HepG2 (cell line): ENCODE data around the gene TMEM134. TPM values are rescaled to one million over a fixed set of nuclear protein-coding genes. Genes with fewer than 3 reads are reported as not detected.

ENCODE experiments used
- ATAC-seq: fragments of 200-7000 bp; cut with Tn5 transposase; 3 replicates; pipeline ENCODE4 v1.9.1; 2020; ENCODE audit warnings: mild to moderate bottlenecking, moderate library complexity
- BruUV-seq: library from RNA; stranded (reverse); fragments of 400-500 nt; replicated peaks from 2 replicates; lab custom pipeline; 2021; lab: Mats Ljungman, UMichigan
- CTCF ChIA-PET: fragments of 300-600 bp; formaldehyde crosslinking; extraction: SDS; loops from one replicate; lab custom pipeline; 2021; ENCODE audit warnings: low total read pairs, inconsistent platforms, low intra/inter-chr PET ratio; lab: Yijun Ruan, JAX
- POLR2A ChIA-PET: fragments of 350-600 bp; sonication (Branson Sonifier 250); formaldehyde crosslinking; loops from one replicate; lab custom pipeline; 2020; ENCODE audit warnings: antibody characterized with exemption, inconsistent platforms; lab: Yijun Ruan, JAX
- DNase-seq: peaks from one replicate; pipeline ENCODE4 v3.0.0-alpha.2; 2015; ENCODE audit warnings: low spot score
- FAIRE-seq: peaks from 3 replicates; lab custom pipeline; 2011; peaks lifted over from hg19 to GRCh38; lab: Jason Lieb, UNC
- H2AFZ ChIP-seq: one replicate; pipeline ENCODE4 v1.6.1; 2011; ENCODE audit warnings: low read length, inconsistent platforms
- H3K27ac ChIP-seq: fragments of 300-600 bp; 3 replicates; pipeline ENCODE4 v1.8.0; 2011; ENCODE audit warnings: mixed run types, mild to moderate bottlenecking, mixed read lengths, low read length, inconsistent platforms; ENCODE audit not compliant: insufficient read depth; ENCODE audit errors: extremely low read length
- H3K27me3 ChIP-seq, 2 experiments: fragments of 200-600 bp in 1 of 2; 2 replicates in 1 of 2; 3 replicates in 1 of 2; pipeline versions ENCODE4 v1.6.0 to v1.8.0; 2011; ENCODE audit warnings: low read length in 2 of 2, mild to moderate bottlenecking in 2 of 2, moderate library complexity in 2 of 2, inconsistent platforms in 1 of 2; ENCODE audit not compliant: insufficient read depth in 2 of 2, control insufficient read depth in 1 of 2
- H3K36me3 ChIP-seq, 2 experiments: fragments of 200-600 bp in 1 of 2; replicated peaks in 1 of 2; 2 replicates in 1 of 2; 3 replicates in 1 of 2; pipeline versions ENCODE4 v1.5.1 to v1.8.0; 2011; ENCODE audit warnings: low read length in 2 of 2, inconsistent platforms in 1 of 2; ENCODE audit not compliant: insufficient read depth in 2 of 2, control insufficient read depth in 1 of 2
- H3K4me1 ChIP-seq: 2 replicates; pipeline ENCODE4 v1.5.1; 2012; ENCODE audit warnings: low read length, inconsistent platforms; ENCODE audit not compliant: insufficient read depth
- H3K4me2 ChIP-seq: 2 replicates; pipeline ENCODE4 v1.6.0; 2011; ENCODE audit warnings: low read depth, low read length, inconsistent platforms
- H3K4me3 ChIP-seq, 3 experiments: fragments of 200-600 bp in 1 of 3; sonication (generic), shearing (Covaris generic) in 1 of 3; replicated peaks in 1 of 3; 2 replicates each; pipeline ENCODE4 v1.5.1; 2011 to 2016; ENCODE audit warnings: low read length in 3 of 3, inconsistent platforms in 2 of 3, low read depth in 2 of 3, mild to moderate bottlenecking in 2 of 3, control low read depth in 1 of 3, mixed read lengths in 1 of 3; ENCODE audit not compliant: insufficient read depth in 1 of 3
- H3K79me2 ChIP-seq: one replicate; pipeline ENCODE4 v1.6.1; 2011; ENCODE audit warnings: low read length, inconsistent platforms; ENCODE audit not compliant: insufficient read depth
- H3K9ac ChIP-seq: 2 replicates; pipeline ENCODE4 v1.6.0; 2011; ENCODE audit warnings: mild to moderate bottlenecking, low read depth, low read length, inconsistent platforms; ENCODE audit not compliant: insufficient read depth
- H3K9me3 ChIP-seq: 2 replicates; pipeline ENCODE4 v1.5.1; 2012; ENCODE audit warnings: mild to moderate bottlenecking, low read length
- H4K20me1 ChIP-seq: 2 replicates; pipeline ENCODE4 v1.6.0; 2011; ENCODE audit warnings: inconsistent platforms, mild to moderate bottlenecking, low read length, moderate library complexity; ENCODE audit not compliant: insufficient read depth
- CEBPB ChIP-seq: IDR thresholded peaks from 2 replicates; pipeline ENCODE4 v1.6.1; 2011; ENCODE audit warnings: low read depth, low read length, improper control_type of control experiment, borderline replicate concordance
- CENPX ChIP-seq: sonication (generic); formaldehyde crosslinking; IDR thresholded peaks from 2 replicates; pipeline ENCODE4 v1.9.0; 2021; ENCODE audit warnings: mild to moderate bottlenecking, missing genetic modification reagents, moderate library complexity
- CHD2 ChIP-seq: IDR thresholded peaks from 2 replicates; pipeline ENCODE4 v1.6.1; 2011; ENCODE audit warnings: low read depth, low read length, improper control_type of control experiment
- JUNB ChIP-seq: sonication (generic); formaldehyde crosslinking; IDR thresholded peaks from 2 replicates; pipeline ENCODE4 v1.8.0; 2022; ENCODE audit warnings: missing genetic modification reagents, mild to moderate bottlenecking, borderline replicate concordance
- NPAS2 ChIP-seq: sonication (generic); formaldehyde crosslinking; IDR thresholded peaks from 2 replicates; pipeline ENCODE4 v1.8.0; 2022; ENCODE audit warnings: mild to moderate bottlenecking, missing genetic modification reagents, borderline replicate concordance
- PHF21A ChIP-seq: sonication (generic); formaldehyde crosslinking; IDR thresholded peaks from 2 replicates; pipeline ENCODE4 v1.5.0; 2020; ENCODE audit warnings: mild to moderate bottlenecking, missing genetic modification reagents
- SMC3 ChIP-seq: IDR thresholded peaks from 2 replicates; pipeline ENCODE4 v1.6.1; 2011; ENCODE audit warnings: low read length, improper control_type of control experiment
- SNAI1 ChIP-seq: sonication (generic); formaldehyde crosslinking; IDR thresholded peaks from 2 replicates; pipeline ENCODE4 v1.5.0; 2020; ENCODE audit warnings: mild to moderate bottlenecking, missing genetic modification reagents, borderline replicate concordance
- ZNF260 ChIP-seq: sonication (generic); formaldehyde crosslinking; IDR thresholded peaks from 2 replicates; pipeline ENCODE4 v1.4.0; 2020; ENCODE audit warnings: missing genetic modification reagents, low read depth, mild to moderate bottlenecking, borderline replicate concordance
- WGBS: methylation state at CpG from one replicate; pipeline ENCODE4 v1.1.6; 2017; ENCODE audit warnings: low lambda C conversion rate; 5-methylcytosine and 5-hydroxymethylcytosine counted together
- in situ Hi-C: cut with HindIII; loops from 2 replicates; pipeline ENCODE4 v1.10.0; 2017; ENCODE audit warnings: low pct_unique_long_range_greater_than_20kb; ENCODE audit not compliant: extremely low pct_ligation_motif_present
- intact Hi-C: fragments of 100-400 bp; cut with micrococcal nuclease; formaldehyde crosslinking; loops from one replicate; pipeline ENCODE4 v1.10.0; 2022; ENCODE audit not compliant: unreplicated experiment
- polyA plus RNA-seq, 8 experiments: library from polyadenylated mRNA; depleted of rRNA in 3 of 8; stranded (reverse) in 7 of 8; unstranded in 1 of 8; fragments of >200 nt; fragmentation: Illumina TruSeq in 4 of 8; extraction: Trizol in 4 of 8; gene quantifications; 2 replicates each; pipeline versions ENCODE4 v1.2.1 to v1.2.3, GENCODE V29; 2011 to 2016; ENCODE audit warnings: low read depth in 4 of 8, missing spikeins in 1 of 8, mixed read lengths in 1 of 8; ENCODE audit not compliant: insufficient read depth in 1 of 8
- total RNA-seq, 5 experiments: library from RNA; depleted of rRNA; stranded (reverse); fragments of >200 nt; fragmentation: Illumina TruSeq; extraction: Trizol; gene quantifications; 2 replicates each; pipeline ENCODE4 v1.2.3, GENCODE V29; 2016; ENCODE audit warnings: low read depth in 1 of 5
- TF ChIP-seq, protein P1 (sequence below): sonication (generic); formaldehyde crosslinking; IDR thresholded peaks from 2 replicates; pipeline ENCODE4 v1.4.0; 2020; ENCODE audit warnings: missing genetic modification reagents

TMEM134 gene
- total and polyA plus RNA-seq, 2 of the 13 experiments (the other 11 are each of a cell fraction or from before 2014, with no cell fraction given), result 6.9 to 26.9 TPM

DNA sequence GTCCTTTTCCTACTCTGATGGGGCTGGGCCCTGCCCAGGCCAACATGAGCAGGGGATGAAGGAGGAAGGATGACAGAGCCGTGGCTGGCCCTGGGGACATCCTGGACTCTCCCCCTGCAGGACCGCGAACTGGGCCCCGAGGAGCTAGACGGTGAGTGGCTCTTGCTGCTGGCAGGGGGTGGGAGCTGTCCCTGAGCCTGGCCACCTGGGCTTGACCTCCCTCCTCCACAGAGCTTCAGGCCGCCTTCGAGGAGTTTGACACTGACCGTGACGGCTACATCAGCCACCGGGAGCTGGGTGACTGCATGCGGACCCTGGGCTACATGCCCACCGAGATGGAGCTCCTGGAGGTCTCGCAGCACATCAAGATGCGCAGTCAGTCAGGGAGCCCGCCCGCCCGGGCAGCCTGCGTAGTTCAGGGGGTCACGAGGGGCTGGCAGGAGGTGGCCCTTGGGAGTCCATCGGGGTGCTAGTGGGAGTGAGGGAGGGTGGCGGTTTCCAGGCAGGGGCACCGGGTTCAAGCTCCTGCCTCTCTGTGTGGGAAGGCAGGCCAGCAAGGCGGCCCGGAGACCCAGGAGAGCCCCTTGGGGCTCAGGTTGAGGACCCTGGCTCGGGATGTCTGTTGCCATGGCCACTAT is 12.9 kb downstream of the TMEM134 start:
- DNase-seq (no peak), FAIRE-seq (no peak), ATAC-seq (no peak; the same call in 1 of the 3 replicates)
- Histone ChIP-seq H3K79me2 (no peaks in the 10 kb centered on the region), H3K9ac (no peak overlapping the region), H3K27ac (no peak overlapping the region), H4K20me1 (no peaks in the 10 kb centered on the region), H3K9me3 (no peaks in the 10 kb centered on the region), H3K4me1 (peaks cover 10% of the 10 kb centered on the region), H3K4me3 (no peak overlapping the region), H3K4me2 (no peak overlapping the region), H3K27me3 (peaks cover 16 to 71% of the 10 kb centered on the region in 2 experiments; a peak in 4 of 5 replicates), H3K36me3 (no peaks in the 10 kb centered on the region), H2AFZ (no peak overlapping the region)
- ChIA-PET POLR2A (interaction anchor here (1.0 kb wide), 1 partner anchor 11 kb away, joined by 5 read pairs; no protein-coding TSS in a partner anchor), CTCF (no interaction called here)
- no CpG with 5 or more reads among the region's 25 CpGs for WGBS
- intact Hi-C loops, result no loop called here
- BruUV-seq, result no TSS peak
- no peak for TF ChIP-seq ZNF260 (CRISPR knock-in tag)
- TF ChIP-seq CHD2, result no peak
- no peak for TF ChIP-seq NPAS2
- TF ChIP-seq SNAI1 (CRISPR knock-in tag), result no peak
- TF ChIP-seq CEBPB, result no peak
- no peak for TF ChIP-seq PHF21A (CRISPR knock-in tag)
- TF ChIP-seq JUNB (CRISPR knock-in tag), result no peak
- TF ChIP-seq, protein P1, sequence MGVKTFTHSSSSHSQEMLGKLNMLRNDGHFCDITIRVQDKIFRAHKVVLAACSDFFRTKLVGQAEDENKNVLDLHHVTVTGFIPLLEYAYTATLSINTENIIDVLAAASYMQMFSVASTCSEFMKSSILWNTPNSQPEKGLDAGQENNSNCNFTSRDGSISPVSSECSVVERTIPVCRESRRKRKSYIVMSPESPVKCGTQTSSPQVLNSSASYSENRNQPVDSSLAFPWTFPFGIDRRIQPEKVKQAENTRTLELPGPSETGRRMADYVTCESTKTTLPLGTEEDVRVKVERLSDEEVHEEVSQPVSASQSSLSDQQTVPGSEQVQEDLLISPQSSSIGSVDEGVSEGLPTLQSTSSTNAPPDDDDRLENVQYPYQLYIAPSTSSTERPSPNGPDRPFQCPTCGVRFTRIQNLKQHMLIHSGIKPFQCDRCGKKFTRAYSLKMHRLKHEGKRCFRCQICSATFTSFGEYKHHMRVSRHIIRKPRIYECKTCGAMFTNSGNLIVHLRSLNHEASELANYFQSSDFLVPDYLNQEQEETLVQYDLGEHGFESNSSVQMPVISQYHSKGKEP (CRISPR knock-in tag), result no peak
- TF ChIP-seq SMC3, result no peak
- no peak for TF ChIP-seq CENPX (CRISPR knock-in tag)
- in situ Hi-C loops, result no loop called here
